ENCODE results near the gene ZC3H4. TPM values are rescaled to one million over a fixed set of nuclear protein-coding genes. Genes with fewer than 3 reads are reported as not detected.

Gene ZC3H4
- total RNA-seq, 1 experiment from 2014 or later = 105 TPM

DNA sequence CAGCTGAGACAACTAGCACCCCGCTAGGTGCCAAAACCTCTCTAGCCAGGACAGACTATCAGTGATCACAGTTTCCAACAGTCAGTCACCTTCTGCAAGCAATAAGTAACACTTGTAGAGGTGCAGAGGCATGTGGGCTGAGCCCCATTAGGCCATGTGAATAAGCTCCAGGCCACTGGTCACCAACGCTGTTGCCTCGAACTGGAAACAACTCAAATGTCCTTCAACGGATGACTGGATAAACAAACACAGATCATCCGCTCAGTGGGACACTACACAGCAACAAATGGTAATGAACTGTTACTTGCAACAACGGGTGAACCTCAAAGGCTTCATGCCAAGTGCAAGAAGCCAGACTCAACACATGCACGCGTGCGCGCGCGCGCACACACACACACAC lies 37.6 kb downstream of the ZC3H4 start:
- H3K4me3 Mint-ChIP-seq = no peak overlapping the region
- Histone ChIP-seq H2BK120ac (ENCODE audit: low read depth, low read length, poor library complexity, severe bottlenecking) (no peak overlapping the region), H2BK12ac (ENCODE audit: insufficient read length, low read depth, low read length) (no peak overlapping the region), H3K4ac (ENCODE audit: low read depth, low read length) (no peak overlapping the region), H3K4me2 (ENCODE audit: insufficient read depth, insufficient read length, low read length) (no peak overlapping the region), H3K79me1 (ENCODE audit: insufficient read depth, low read depth, low read length, poor library complexity, severe bottlenecking) (no peaks in the 10 kb centered on the region), H2BK15ac (ENCODE audit: low read depth, low read length) (no peak overlapping the region), H3K56ac (ENCODE audit: insufficient read length, low read depth, low read length) (no peak overlapping the region), H4K91ac (ENCODE audit: insufficient read length, low read depth, low read length) (no peak overlapping the region), H3K27ac (ENCODE audit: insufficient read length, low read depth, low read length) (no peak overlapping the region), H3K23ac (ENCODE audit: insufficient read length, low read depth, low read length) (no peak overlapping the region), H4K8ac (replicated peaks; ENCODE audit: insufficient read length, low read depth, low read length) (no peak overlapping the region), H2AFZ (ENCODE audit: low read length) (no peak overlapping the region), H3K23me2 (ENCODE audit: insufficient read length, low read depth, low read length, poor library complexity, severe bottlenecking) (no peaks in the 10 kb centered on the region), H2AK5ac (ENCODE audit: insufficient read length, low read length) (no peak overlapping the region), H3K14ac (ENCODE audit: insufficient read depth, low read length) (no peak overlapping the region), H3K9me3 (ENCODE audit: control insufficient read depth, low read depth, low read length) (no peaks in the 10 kb centered on the region), H3K9ac (ENCODE audit: extremely low read depth, insufficient read length, low read length) (no peak overlapping the region), H3T11ph (ENCODE audit: low read length) (no peak overlapping the region), H2BK20ac (ENCODE audit: low read depth, low read length, poor library complexity, severe bottlenecking) (no peak overlapping the region), H2BK5ac (ENCODE audit: insufficient read length, low read length) (no peak overlapping the region), H3K27me3 (ENCODE audit: insufficient read depth, low read length) (no peaks in the 10 kb centered on the region), H4K5ac (ENCODE audit: insufficient read length, low read depth, low read length) (no peak overlapping the region), H3K4me1 (ENCODE audit: insufficient read depth, low read length) (no peaks in the 10 kb centered on the region), H3K18ac (ENCODE audit: insufficient read length, low read depth, low read length) (no peak overlapping the region), H4K20me1 (ENCODE audit: control insufficient read depth, insufficient read depth, insufficient read length) (peaks cover 2% of the 10 kb centered on the region), H3K79me2 (ENCODE audit: insufficient read depth, low read length) (no peaks in the 10 kb centered on the region)
- TF ChIP-seq CTCF (conservative IDR thresholded peaks at IDR 0.05) = no peak
- no peaks in the 10 kb centered on the region for H3K27me3 Mint-ChIP-seq (ENCODE audit: low read depth)
- H3K36me3 Mint-ChIP-seq (ENCODE audit: insufficient read depth in 1 of 3, low read depth in 3 of 3) = peaks cover 28 to 75% (median 70%) of the 10 kb centered on the region in 3 experiments; a peak in 6 of 7 replicates
- no CpG with 5 or more reads among the region's 13 CpGs for WGBS (ENCODE audit: extremely low coverage, insufficient read length, low lambda C conversion rate)
- no peak for DNase-seq
- H3K27ac Mint-ChIP-seq = 0 out of 7 replicates have a peak overlapping the region, but pooled peaks of 1 of the 3 experiments have one; percentile 94
- peaks cover 0 to 3% of the 10 kb centered on the region in 2 experiments; a peak in 2 of 4 replicates for H3K4me1 Mint-ChIP-seq
- H3K9me3 Mint-ChIP-seq = no peaks in the 10 kb centered on the region

Measured in H9 (cell line).